Measurements from ENCODE around the gene TRAPPC11. TPM values are rescaled to one million over a fixed set of nuclear protein-coding genes. Genes with fewer than 3 reads are reported as not detected.
"Not testable (repeated sequence)": the region's sequence is repeated elsewhere in the genome, so short reads cannot be mapped to it uniquely, and the experiment has no call there.

Gene TRAPPC11
- total RNA-seq = 10 to 100 TPM; 18.9 to 21.6 TPM

DNA sequence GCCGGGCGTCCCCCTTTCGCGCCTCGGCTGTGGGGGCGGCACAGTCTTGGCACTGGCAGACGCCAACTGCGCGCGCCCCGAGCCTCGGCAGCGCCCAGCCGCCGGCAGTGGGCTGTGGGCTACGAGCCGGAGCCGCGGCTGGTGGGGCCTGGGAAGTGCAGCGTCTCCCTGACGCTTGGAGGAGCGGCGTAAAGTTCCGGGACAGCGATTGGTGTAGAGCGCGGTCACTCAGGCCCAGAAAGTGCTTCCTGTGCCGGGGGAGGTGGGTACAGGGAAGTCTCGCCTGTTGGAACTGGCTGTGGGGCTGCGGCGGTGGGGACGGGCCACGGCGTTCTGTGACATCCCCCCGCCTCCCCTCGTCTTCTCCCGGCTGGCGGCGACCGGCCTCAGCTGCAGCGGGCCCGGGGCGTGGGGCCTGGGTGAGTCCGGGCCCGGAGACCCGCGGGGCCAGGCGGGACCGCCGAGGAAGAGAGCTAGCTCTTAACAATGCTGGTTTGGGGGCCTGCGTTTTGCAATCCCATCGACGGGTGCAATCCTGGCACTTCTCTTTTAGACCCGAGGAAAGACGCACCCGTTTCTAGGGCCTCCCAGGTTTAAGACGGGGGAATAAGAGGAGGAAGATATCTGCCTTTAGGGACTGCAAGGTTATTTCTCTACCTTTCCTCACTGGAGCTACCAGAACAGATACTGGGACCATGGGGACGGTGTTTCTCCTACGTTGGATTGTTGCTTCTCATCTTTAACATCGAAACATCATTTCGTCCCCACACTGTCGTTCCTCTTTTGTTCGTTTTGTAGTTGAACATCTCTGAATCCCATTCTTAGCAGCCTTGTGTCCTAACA lies at the start of gene TRAPPC11, which contains the start of gene RWDD4:
Gene TRAPPC11 (plus strand): TSS at position 265 of the 843 bp plus-strand sequence. CDS start 4,575 bp downstream, outside the sequence.
Gene RWDD4 (minus strand): TSS at position 157 of the 843 bp plus-strand sequence. CDS start 233 bp downstream, outside the sequence.
- DNase-seq = peak; percentile 96
- H3K9me3 Mint-ChIP-seq = no peaks in the 10 kb centered on the region
- no peaks in the 10 kb centered on the region for H3K27me3 Mint-ChIP-seq
- H3K27ac Mint-ChIP-seq = peak within 1 kb of the TSS; percentile 95
- H3K36me3 Mint-ChIP-seq = peaks cover 7% of the 10 kb centered on the region
- H3K4me1 Mint-ChIP-seq = peaks cover 35% of the 10 kb centered on the region
- H3K4me3 Mint-ChIP-seq = peak within 1 kb of the TSS; percentile 88

DNA sequence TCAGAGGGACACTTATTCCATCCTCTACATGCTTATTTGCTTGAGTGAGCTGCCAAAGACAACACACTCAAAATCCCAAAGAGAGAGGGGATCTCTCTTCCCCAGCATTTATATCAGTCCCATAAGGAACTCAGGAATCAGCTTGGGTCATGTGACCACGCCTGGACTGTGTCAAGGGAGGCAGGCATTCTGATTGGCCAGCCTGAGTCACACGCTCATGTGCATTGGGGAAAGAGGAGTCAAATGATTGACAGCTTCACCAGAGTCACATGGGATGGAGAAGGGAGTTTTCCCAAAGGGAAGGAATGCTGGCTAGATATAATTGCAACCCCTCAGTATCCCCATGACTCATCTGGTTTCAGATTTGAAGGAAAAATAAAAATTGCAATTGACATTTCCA lies 49.1 kb upstream of the TRAPPC11 start:
- Mint-ChIP-seq H3K27ac (no peak overlapping the region), H3K36me3 (no peaks in the 10 kb centered on the region)
- DNase-seq = no peak

DNA sequence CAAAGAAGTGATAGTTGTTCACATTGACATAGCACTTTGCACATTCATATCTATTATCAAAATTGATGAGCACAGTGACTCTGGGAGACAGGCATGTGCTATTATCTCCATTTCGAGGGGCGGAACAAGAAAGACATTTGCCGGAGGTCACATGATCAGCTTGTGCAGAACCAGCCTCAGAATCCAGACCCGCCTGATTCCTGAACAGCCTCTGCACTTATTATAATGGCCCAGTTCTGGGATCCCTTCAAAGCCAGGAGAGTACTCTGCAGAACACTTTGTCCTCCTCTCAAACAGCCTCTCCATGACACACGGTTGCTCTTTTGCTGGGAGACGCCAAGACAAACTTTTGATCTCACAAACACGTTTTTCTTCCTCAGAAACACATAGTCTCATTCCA lies 48.5 kb upstream of the TRAPPC11 start:
- no peaks in the 10 kb centered on the region for H3K4me1 Mint-ChIP-seq
- H3K9me3 Mint-ChIP-seq = no peaks in the 10 kb centered on the region
- no peaks in the 10 kb centered on the region for H3K36me3 Mint-ChIP-seq
- H3K4me3 Mint-ChIP-seq = no peak overlapping the region
- no peaks in the 10 kb centered on the region for H3K27me3 Mint-ChIP-seq
- no peak for DNase-seq
- H3K27ac Mint-ChIP-seq = no peak overlapping the region

More for the DNA sequence above, 49.1 kb upstream of the TRAPPC11 start:
- no peaks in the 10 kb centered on the region for H3K27me3 Mint-ChIP-seq
- no peak overlapping the region for H3K4me3 Mint-ChIP-seq
- H3K9me3 Mint-ChIP-seq = no peaks in the 10 kb centered on the region
- H3K4me1 Mint-ChIP-seq = no peaks in the 10 kb centered on the region

DNA sequence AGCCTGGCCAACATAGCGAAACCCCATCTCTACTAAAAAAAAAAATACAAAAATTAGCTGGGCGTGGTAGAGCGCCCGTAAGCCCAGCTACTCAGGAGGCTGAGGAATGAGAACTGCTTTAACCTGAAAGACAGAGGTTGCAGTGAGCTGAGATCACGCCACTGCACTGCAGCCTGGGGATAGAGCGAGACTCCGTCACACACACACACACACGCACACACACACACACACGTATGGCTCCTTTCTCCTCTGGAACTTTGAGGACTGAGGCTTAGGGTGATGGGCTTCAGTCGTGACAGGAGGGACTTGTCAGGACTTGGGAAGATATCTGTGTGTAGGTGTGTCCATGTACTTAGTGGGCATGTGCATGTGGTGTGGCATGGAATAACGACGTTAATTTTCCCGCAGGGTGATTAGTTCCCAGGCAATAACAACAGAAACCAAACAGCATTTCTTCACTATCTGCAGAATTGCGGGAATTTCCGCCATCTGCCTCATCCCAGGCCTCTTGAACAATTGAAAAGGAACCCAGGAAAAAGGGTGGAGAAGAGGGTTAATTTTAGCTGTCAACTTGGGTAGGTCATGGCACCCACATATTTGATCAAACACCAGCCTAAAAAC lies 47.8 kb upstream of the TRAPPC11 start:
- Mint-ChIP-seq H3K4me1 (no peaks in the 10 kb centered on the region), H3K36me3 (no peaks in the 10 kb centered on the region), H3K9me3 (no peaks in the 10 kb centered on the region), H3K4me3 (no peak overlapping the region), H3K27me3 (peaks cover 5% of the 10 kb centered on the region), H3K27ac (no peak overlapping the region)
- DNase-seq = no peak

DNA sequence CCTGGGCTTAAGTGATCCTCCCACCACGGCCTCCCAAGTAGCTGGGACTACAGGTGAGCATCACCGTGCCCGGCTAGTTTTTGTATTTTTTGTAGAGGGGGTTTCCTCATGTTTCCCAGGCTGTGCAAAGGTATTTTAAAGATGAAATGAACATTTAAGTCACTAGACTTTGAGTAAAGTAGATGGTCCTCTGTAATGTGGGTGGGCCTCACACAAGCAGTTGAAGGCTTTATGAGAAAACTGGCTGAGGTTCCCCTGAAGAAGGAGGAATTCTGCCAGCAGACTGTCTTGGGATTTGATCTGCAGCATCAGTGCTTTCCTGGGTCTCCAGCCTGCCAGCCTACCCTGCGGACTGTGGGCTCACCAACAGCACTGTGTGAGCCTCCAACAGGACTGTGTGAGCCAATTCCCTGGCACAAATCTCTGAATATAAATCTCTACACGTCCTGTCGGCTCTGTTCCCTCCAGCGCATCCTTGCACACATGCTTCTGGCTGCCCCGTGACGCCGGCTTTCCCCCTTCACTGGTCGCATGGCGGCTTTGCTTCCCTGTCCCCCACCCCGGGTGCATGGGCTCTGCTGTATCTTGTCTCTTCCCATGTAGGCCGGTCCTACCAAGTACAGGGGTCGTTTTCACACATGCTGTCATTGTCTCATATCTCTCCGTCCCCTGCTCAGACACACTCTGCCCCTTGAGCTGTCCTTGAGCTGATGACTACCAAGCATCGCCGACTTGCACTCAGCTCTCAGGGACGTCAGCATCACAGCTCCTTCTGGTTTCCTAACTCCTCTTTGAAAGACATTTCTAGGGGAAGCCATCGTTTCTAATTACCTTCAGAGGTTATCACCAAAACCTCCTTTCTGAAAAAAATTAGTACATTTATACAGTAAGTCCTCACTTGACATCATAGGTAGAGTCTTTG lies 46.5 kb upstream of the TRAPPC11 start:
- no peak overlapping the region for H3K27ac Mint-ChIP-seq
- peaks cover 6% of the 10 kb centered on the region for H3K27me3 Mint-ChIP-seq
- no peak for DNase-seq
- H3K4me3 Mint-ChIP-seq = no peak overlapping the region
- no peaks in the 10 kb centered on the region for H3K9me3 Mint-ChIP-seq
- H3K4me1 Mint-ChIP-seq = no peaks in the 10 kb centered on the region
- H3K36me3 Mint-ChIP-seq = no peaks in the 10 kb centered on the region

DNA sequence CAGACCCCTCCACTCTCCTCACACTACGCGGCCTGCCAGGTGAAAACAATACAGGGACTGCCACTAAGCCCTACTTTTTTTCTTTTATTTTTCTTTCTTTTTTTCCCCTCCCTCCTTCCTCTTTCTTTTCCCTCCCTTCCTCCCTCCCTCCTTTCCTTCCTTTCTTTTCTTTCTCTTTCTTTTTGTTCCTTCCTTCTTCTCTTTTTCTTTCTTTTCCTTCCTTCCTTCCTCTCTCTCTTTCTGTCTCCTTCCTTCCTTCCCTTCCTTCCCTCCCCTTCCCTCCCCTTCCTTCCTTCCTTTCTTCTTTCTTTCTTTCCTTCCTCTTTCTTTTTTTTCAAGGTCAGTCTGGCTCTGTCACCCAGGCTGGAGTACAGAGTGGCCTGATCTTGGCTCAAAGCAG lies 42.0 kb upstream of the TRAPPC11 start:
- no peak overlapping the region for H3K4me3 Mint-ChIP-seq
- H3K36me3 Mint-ChIP-seq = no peaks in the 10 kb centered on the region
- peaks cover 6% of the 10 kb centered on the region for H3K27me3 Mint-ChIP-seq
- DNase-seq = no peak
- peaks cover 2% of the 10 kb centered on the region for H3K4me1 Mint-ChIP-seq
- no peaks in the 10 kb centered on the region for H3K9me3 Mint-ChIP-seq
- H3K27ac Mint-ChIP-seq = no peak overlapping the region

DNA sequence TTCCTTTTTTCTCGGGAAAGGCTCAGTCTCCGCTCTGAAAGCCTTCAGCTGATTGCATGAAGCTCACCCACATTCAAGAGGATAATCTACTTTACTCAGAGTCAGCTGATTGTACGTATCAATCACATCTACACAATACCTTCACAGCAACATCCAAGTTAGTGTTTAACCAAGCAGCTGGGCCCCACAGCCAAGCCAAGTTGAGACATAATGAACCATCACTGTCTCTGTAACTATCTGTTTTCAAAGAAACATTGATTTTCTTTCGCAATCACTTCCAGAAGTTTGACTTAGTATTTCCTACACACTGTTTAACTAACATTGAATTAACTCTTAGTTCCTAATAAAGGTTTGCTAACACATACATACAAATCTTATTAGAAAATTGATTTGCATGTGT lies 40.4 kb upstream of the TRAPPC11 start:
- no peak for DNase-seq
- H3K27ac Mint-ChIP-seq = no peak overlapping the region
- H3K27me3 Mint-ChIP-seq = peaks cover 6% of the 10 kb centered on the region
- no peaks in the 10 kb centered on the region for H3K36me3 Mint-ChIP-seq
- no peak overlapping the region for H3K4me3 Mint-ChIP-seq
- no peaks in the 10 kb centered on the region for H3K9me3 Mint-ChIP-seq
- peaks cover 2% of the 10 kb centered on the region for H3K4me1 Mint-ChIP-seq

DNA sequence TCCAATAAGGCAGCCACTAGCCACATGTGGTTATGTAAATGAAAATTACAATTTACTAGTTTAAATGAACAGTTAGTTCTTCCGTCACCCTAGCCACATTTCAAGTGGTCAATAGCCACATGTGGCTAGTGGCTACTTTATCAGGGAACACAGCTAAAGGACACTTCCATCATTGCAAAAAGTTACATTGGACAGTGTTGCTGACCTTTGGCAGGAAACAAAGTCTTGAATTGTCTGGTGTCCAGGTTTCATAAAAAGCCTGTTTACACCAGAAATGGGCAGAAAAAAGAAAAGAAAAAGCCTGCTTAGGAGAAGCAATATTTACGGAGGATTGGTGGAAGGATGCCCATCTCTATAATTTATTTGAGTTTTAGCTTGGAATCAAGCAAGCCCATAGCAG lies 38.7 kb upstream of the TRAPPC11 start:
- no peak for DNase-seq
- peaks cover 2% of the 10 kb centered on the region for H3K4me1 Mint-ChIP-seq
- H3K27me3 Mint-ChIP-seq = peaks cover 6% of the 10 kb centered on the region
- H3K36me3 Mint-ChIP-seq = no peaks in the 10 kb centered on the region
- H3K9me3 Mint-ChIP-seq = no peaks in the 10 kb centered on the region
- H3K4me3 Mint-ChIP-seq = no peak overlapping the region
- H3K27ac Mint-ChIP-seq = no peak overlapping the region

DNA sequence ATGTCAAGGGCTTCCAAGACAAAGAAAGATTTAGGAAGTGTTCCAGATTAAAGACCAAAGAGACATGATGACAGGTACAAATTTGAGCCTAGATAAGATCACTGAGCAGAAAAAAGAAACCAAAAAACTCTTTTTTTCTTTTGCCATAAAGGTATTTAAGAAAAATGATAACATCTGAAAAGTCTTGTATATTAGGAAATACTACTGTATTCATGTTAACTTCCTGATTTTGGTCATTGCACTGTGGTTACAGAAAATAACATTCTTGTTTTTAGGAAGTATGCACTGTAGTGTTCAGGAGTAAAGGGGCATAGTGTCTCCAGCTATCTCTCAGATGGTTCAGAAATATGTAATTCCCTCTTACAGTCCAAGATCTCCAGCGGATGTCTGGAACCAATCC lies 37.2 kb upstream of the TRAPPC11 start:
- Mint-ChIP-seq H3K9me3 (no peaks in the 10 kb centered on the region), H3K4me1 (peaks cover 2% of the 10 kb centered on the region), H3K27me3 (no peaks in the 10 kb centered on the region), H3K27ac (no peak overlapping the region), H3K36me3 (no peaks in the 10 kb centered on the region), H3K4me3 (no peak overlapping the region)
- DNase-seq = no peak

DNA sequence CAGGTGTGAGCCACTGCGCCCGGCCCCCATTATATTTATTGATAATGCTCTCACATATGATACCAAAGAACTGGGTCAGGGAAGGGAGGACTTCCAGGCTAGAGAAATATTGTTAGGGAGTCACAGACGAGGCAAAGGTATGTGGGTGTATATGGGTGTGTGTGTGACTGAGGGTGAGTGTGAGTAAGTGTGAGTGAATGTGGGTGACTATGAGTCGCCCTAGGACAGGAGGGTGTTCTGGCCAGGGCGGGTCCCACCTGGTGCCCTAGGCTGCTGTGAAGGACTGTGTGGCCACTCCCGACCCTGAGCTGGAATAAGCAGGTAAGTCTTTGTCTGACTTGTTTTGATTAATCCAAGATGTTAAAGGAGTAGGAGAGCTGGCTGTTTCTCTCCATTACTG lies 34.5 kb upstream of the TRAPPC11 start:
- H3K4me1 Mint-ChIP-seq = peaks cover 2% of the 10 kb centered on the region

DNA sequence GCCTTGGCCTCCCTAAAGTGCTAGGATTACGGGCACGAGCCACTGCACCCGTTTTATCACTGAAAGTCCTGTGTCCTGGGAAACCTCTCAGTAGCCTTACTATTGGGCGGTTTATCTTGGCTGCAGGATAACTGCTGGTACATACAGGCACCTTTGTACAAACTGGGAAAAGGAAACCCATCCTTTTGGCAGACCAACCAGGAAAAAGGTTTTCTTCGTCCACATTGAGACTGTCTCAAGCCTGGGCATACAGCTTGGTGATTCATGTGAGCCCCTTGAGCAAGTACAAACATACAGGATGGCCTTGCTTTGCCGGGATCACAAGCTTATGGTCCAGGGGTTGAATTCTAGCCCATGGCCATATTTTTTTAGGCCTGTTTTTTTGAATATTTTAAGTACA lies 32.9 kb upstream of the TRAPPC11 start:
- Mint-ChIP-seq H3K27me3 (no peaks in the 10 kb centered on the region), H3K9me3 (no peaks in the 10 kb centered on the region), H3K36me3 (no peaks in the 10 kb centered on the region), H3K4me3 (no peak overlapping the region), H3K4me1 (peaks cover 2% of the 10 kb centered on the region), H3K27ac (no peak overlapping the region)
- no peak for DNase-seq

More for the DNA sequence above, 34.5 kb upstream of the TRAPPC11 start:
- DNase-seq = no peak
- H3K4me3 Mint-ChIP-seq = no peak overlapping the region
- no peak overlapping the region for H3K27ac Mint-ChIP-seq
- H3K27me3 Mint-ChIP-seq = no peaks in the 10 kb centered on the region
- H3K9me3 Mint-ChIP-seq = no peaks in the 10 kb centered on the region
- H3K36me3 Mint-ChIP-seq = no peaks in the 10 kb centered on the region

DNA sequence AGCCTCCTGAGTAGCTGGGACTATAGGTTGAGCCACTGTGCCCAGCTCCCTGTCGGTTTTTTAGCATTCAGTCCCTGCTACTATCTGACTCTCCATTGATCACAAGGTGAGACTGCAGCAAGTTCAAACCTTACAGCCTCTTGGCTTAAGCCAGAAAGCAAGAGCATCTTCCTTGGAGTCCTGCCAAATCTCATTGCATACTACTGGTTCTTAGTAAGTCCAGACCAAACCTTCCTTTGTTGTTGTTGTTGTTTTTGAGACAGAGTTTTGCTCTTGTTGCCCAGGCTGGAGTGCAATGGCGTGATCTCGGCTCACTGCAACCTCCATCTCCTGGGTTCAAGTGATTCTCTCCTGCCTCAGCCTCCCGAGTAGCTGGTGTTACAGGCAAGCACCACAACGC lies 31.8 kb upstream of the TRAPPC11 start:
- not testable (repeated sequence) for H3K4me3 Mint-ChIP-seq, H3K4me1 Mint-ChIP-seq, H3K9me3 Mint-ChIP-seq, H3K27ac Mint-ChIP-seq, H3K36me3 Mint-ChIP-seq, DNase-seq, H3K27me3 Mint-ChIP-seq

DNA sequence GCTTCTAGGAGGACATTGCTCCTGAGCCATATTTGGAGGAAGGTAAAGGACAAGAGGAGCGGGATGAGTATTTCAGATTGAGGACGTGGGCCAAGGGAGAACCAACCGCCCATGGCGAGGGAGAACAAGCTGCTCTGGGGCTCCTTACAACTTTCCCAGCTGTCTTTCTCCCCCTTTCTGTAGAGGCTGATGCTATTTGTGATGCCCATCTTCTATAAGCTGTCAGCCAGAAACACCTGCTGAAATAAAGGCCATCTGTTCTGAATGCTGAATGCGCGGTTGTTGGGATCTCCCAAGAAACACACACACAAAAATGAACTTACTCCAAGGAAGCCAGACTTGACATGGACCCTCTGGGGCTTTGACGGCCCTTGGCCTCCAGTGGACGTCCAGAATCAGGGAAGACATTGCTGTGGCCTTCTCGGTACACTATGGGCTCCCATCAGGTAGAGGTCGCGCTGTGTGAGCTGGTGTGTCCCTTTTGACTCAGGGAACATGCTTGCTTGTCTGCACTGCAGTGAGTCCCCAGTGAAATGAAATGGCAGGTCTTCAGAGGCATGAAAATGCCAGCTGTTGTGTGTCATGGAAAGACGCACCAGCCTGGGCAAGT lies 31.0 kb upstream of the TRAPPC11 start:
- Mint-ChIP-seq H3K4me1 (no peaks in the 10 kb centered on the region), H3K9me3 (no peaks in the 10 kb centered on the region), H3K27ac (no peak overlapping the region), H3K36me3 (no peaks in the 10 kb centered on the region), H3K4me3 (no peak overlapping the region), H3K27me3 (no peaks in the 10 kb centered on the region)
- DNase-seq = no peak

DNA sequence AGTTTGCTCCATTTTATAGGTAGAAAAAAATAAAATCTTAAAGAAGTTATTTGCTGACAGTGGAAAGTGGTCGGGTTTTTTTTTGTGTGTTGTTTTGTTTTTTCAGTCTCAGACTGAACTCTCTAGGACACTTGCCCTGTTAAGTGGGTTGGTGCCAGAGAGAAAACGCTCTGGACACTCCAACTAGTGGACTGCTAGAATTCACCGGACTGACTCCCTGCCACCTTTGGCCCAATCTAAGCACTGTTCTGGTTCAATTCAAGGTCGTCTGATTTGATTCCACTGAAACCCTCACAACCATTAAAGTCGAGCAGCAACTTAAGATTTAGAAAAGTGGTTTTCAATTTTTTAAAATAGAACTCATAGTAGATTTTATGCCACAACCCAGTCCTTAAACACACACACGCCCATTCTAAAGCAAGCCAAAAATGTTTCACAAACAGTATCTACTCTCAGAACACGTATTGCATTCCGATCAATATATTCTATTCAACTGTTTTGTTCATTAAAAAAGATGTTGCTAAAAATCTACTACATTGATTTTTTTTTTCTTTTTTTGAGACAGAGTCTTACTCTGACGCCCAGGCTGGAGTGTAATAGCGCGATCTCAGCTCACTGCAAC lies 27.4 kb upstream of the TRAPPC11 start:
- no peak for DNase-seq
- Mint-ChIP-seq H3K9me3 (no peaks in the 10 kb centered on the region), H3K27ac (no peak overlapping the region), H3K4me3 (no peak overlapping the region), H3K36me3 (no peaks in the 10 kb centered on the region), H3K4me1 (peaks cover 4% of the 10 kb centered on the region), H3K27me3 (no peaks in the 10 kb centered on the region)

All from activated naive CD8-positive, alpha-beta T cell treated with anti-CD3 and anti-CD28 coated beads for 36 hours (primary cell).